HepG2 (cell line): ENCODE measurements around the gene VAMP8. TPM values are rescaled to one million over a fixed set of nuclear protein-coding genes. Genes with fewer than 3 reads are reported as not detected.

Experiments used
- AGO1 ChIP-seq: fragments of 200-400 bp; formaldehyde crosslinking; IDR thresholded peaks from 2 replicates; pipeline ENCODE4 v1.6.1; 2017; ENCODE audit warnings: mild to moderate bottlenecking, low read depth, low read length, moderate library complexity; ENCODE audit not compliant: poor library complexity, severe bottlenecking
- ARNTL ChIP-seq: sonication (generic); formaldehyde crosslinking; IDR thresholded peaks from 2 replicates; pipeline ENCODE4 v1.4.0; 2020; ENCODE audit warnings: mild to moderate bottlenecking, missing genetic modification reagents
- ATM ChIP-seq: fragments of 450-650 bp; IDR thresholded peaks from 2 replicates; pipeline ENCODE4 v1.7.1; 2017; ENCODE audit warnings: mild to moderate bottlenecking, borderline replicate concordance
- CEBPG ChIP-seq: IDR thresholded peaks from 2 replicates; pipeline ENCODE4 v1.6.1; 2016
- GMEB2 ChIP-seq: IDR thresholded peaks from 2 replicates; pipeline ENCODE4 v1.6.1; 2016; ENCODE audit warnings: missing biosample characterization, missing genetic modification reagents, low read depth
- HDAC1 ChIP-seq: sonication (generic); formaldehyde crosslinking; IDR thresholded peaks from 2 replicates; pipeline ENCODE4 v1.5.1; 2020; ENCODE audit warnings: mild to moderate bottlenecking, missing genetic modification reagents
- HMGXB4 ChIP-seq, 2 experiments: sonication (generic) in 1 of 2; formaldehyde crosslinking in 1 of 2; IDR thresholded peaks; 2 replicates each; pipeline versions ENCODE4 v1.4.0 to v1.6.1; 2018 to 2020; ENCODE audit warnings: missing genetic modification reagents in 2 of 2, borderline replicate concordance in 1 of 2, low read depth in 1 of 2, mild to moderate bottlenecking in 1 of 2, missing biosample characterization in 1 of 2
- KDM6A ChIP-seq: IDR thresholded peaks from 2 replicates; pipeline ENCODE4 v1.6.1; 2016; ENCODE audit warnings: low read depth
- MATR3 ChIP-seq: sonication (generic); formaldehyde crosslinking; IDR thresholded peaks from 2 replicates; pipeline ENCODE4 v1.4.0; 2020; ENCODE audit warnings: missing genetic modification reagents
- MYC ChIP-seq: sonication (generic); formaldehyde crosslinking; IDR thresholded peaks from 2 replicates; pipeline ENCODE4 v1.9.0; 2021; ENCODE audit warnings: missing genetic modification reagents, borderline replicate concordance
- PCBP2 ChIP-seq: fragments of 200-400 bp; formaldehyde crosslinking; optimal IDR thresholded peaks from 2 replicates; pipeline ENCODE3; 2018; ENCODE audit warnings: low read length, low read depth; ENCODE audit not compliant: poor library complexity, severe bottlenecking
- PRMT3 ChIP-seq: sonication (generic); formaldehyde crosslinking; IDR thresholded peaks from 2 replicates; pipeline ENCODE4 v1.8.1; 2022; ENCODE audit warnings: low read depth, mild to moderate bottlenecking, moderate library complexity, missing genetic modification reagents, borderline replicate concordance
- RBM22 ChIP-seq: fragments of 200-400 bp; formaldehyde crosslinking; optimal IDR thresholded peaks from 2 replicates; pipeline ENCODE3; 2017; ENCODE audit warnings: mild to moderate bottlenecking, low read length, moderate library complexity
- SOX6 ChIP-seq, 2 experiments: fragments of 450-650 bp in 1 of 2; sonication (generic) in 1 of 2; formaldehyde crosslinking in 1 of 2; IDR thresholded peaks; 2 replicates each; pipeline versions ENCODE4 v1.4.0 to v1.6.1; 2017 to 2020; ENCODE audit warnings: antibody characterized with exemption in 1 of 2, mild to moderate bottlenecking in 1 of 2, missing genetic modification reagents in 1 of 2
- YEATS4 ChIP-seq: sonication (generic); formaldehyde crosslinking; IDR thresholded peaks from 2 replicates; pipeline ENCODE4 v1.4.0; 2020; ENCODE audit warnings: missing genetic modification reagents, borderline replicate concordance
- ZFY ChIP-seq: sonication (generic); formaldehyde crosslinking; IDR thresholded peaks from 2 replicates; pipeline ENCODE4 v1.4.0; 2020; ENCODE audit warnings: missing genetic modification reagents
- ZNF136 ChIP-seq: sonication (generic); formaldehyde crosslinking; IDR thresholded peaks from 2 replicates; pipeline ENCODE4 v1.8.1; 2022; ENCODE audit warnings: low read depth, mild to moderate bottlenecking, moderate library complexity, missing genetic modification reagents
- ZNF232 ChIP-seq: sonication (generic); formaldehyde crosslinking; IDR thresholded peaks from 2 replicates; pipeline ENCODE4 v1.4.0; 2020; ENCODE audit warnings: missing genetic modification reagents, borderline replicate concordance
- ZNF281 ChIP-seq: sonication (generic); formaldehyde crosslinking; IDR thresholded peaks from 2 replicates; pipeline ENCODE4 v1.4.0; 2020; ENCODE audit warnings: missing genetic modification reagents, borderline replicate concordance
- ZNF724P ChIP-seq: sonication (generic); formaldehyde crosslinking; IDR thresholded peaks from 2 replicates; pipeline ENCODE4 v1.8.0; 2022; ENCODE audit warnings: missing genetic modification reagents, borderline replicate concordance
- ZNF816 ChIP-seq: sonication (generic); formaldehyde crosslinking; IDR thresholded peaks from 2 replicates; pipeline ENCODE4 v1.8.0; 2022; ENCODE audit warnings: missing genetic modification reagents, mild to moderate bottlenecking, borderline replicate concordance
- ZNF839 ChIP-seq: sonication (generic); formaldehyde crosslinking; IDR thresholded peaks from 2 replicates; pipeline ENCODE4 v1.4.0; 2020; ENCODE audit warnings: missing genetic modification reagents, mild to moderate bottlenecking, borderline replicate concordance
- ZNF879 ChIP-seq: sonication (generic); formaldehyde crosslinking; IDR thresholded peaks from 2 replicates; pipeline ENCODE4 v1.8.1; 2023; ENCODE audit warnings: missing genetic modification reagents
- polyA plus RNA-seq, 8 experiments: library from polyadenylated mRNA; depleted of rRNA in 3 of 8; stranded (reverse) in 7 of 8; unstranded in 1 of 8; fragments of >200 nt; fragmentation: Illumina TruSeq in 4 of 8; extraction: Trizol in 4 of 8; gene quantifications; 2 replicates each; pipeline versions ENCODE4 v1.2.1 to v1.2.3, GENCODE V29; 2011 to 2016; ENCODE audit warnings: low read depth in 4 of 8, missing spikeins in 1 of 8, mixed read lengths in 1 of 8; ENCODE audit not compliant: insufficient read depth in 1 of 8
- total RNA-seq, 5 experiments: library from RNA; depleted of rRNA; stranded (reverse); fragments of >200 nt; fragmentation: Illumina TruSeq; extraction: Trizol; gene quantifications; 2 replicates each; pipeline ENCODE4 v1.2.3, GENCODE V29; 2016; ENCODE audit warnings: low read depth in 1 of 5

Gene VAMP8
- total and polyA plus RNA-seq, 2 of the 13 experiments (the other 11 are each of a cell fraction or from before 2014, with no cell fraction given), result 83.3 to 157 TPM

- peak; percentile 43; the same call in 1 of the 2 replicates for TF ChIP-seq KDM6A (CRISPR knock-in tag)
- TF ChIP-seq ATM, result no peak
- peak; percentile 84 for TF ChIP-seq ZFY (CRISPR knock-in tag)
- TF ChIP-seq HDAC1 (CRISPR knock-in tag), result peak; percentile 3; the same call in 1 of the 2 replicates
- TF ChIP-seq PCBP2, result no peak
- TF ChIP-seq ARNTL (CRISPR knock-in tag), result 0 out of 2 replicates have a peak, but pooled peaks have one; percentile 21
- peak; percentile 95 for TF ChIP-seq RBM22
- no peak; the same call in 1 of the 2 replicates for TF ChIP-seq MATR3 (CRISPR knock-in tag)
- TF ChIP-seq SOX6 (IDR thresholded peaks at IDR 0.05), result no peak
- peak; percentile 86 for TF ChIP-seq SOX6 (CRISPR knock-in tag; IDR thresholded peaks at IDR 0.05)
- no peak for TF ChIP-seq GMEB2
- TF ChIP-seq HMGXB4 (CRISPR knock-in tag; IDR thresholded peaks at IDR 0.05; ENCODE audit: borderline replicate concordance in 1 of 2, low read depth in 1 of 2), result peak; percentile 98 to 99
- no peak; the same call in 1 of the 2 replicates for TF ChIP-seq ZNF879 (CRISPR knock-in tag)
- no peak for TF ChIP-seq AGO1
- peak; percentile 43 for TF ChIP-seq ZNF724P (CRISPR knock-in tag)
- peak; percentile 70 for TF ChIP-seq ZNF281 (CRISPR knock-in tag)
- peak; percentile 91 for TF ChIP-seq ZNF232 (CRISPR knock-in tag)
- TF ChIP-seq CEBPG (CRISPR knock-in tag), result no peak
- peak; percentile 56; the same call in 1 of the 2 replicates for TF ChIP-seq ZNF136 (CRISPR knock-in tag)
- TF ChIP-seq YEATS4 (CRISPR knock-in tag), result peak; percentile 93
- TF ChIP-seq PRMT3 (CRISPR knock-in tag), result peak; percentile 97; the same call in 1 of the 2 replicates
- no peak for TF ChIP-seq ZNF839 (CRISPR knock-in tag)
- TF ChIP-seq MYC (CRISPR knock-in tag), result peak; percentile 77
- peak; percentile 96 for TF ChIP-seq ZNF816
These were observed 38.7 kb upstream of the VAMP8 start, which contains the start of gene MAT2A (continued) for GRCh38 chr2:85538507-85539360.
